Small intestine (tissue), 16 donors: ENCODE data around the gene PEDS1. TPM values are rescaled to one million over a fixed set of nuclear protein-coding genes. Genes with fewer than 3 reads are reported as not detected.
"Not testable (repeated sequence)": the region's sequence is repeated elsewhere in the genome, so short reads cannot be mapped to it uniquely, and the experiment has no call there.

Experiments used
- DNase-seq, 2 donors: peaks; one replicate each; pipeline versions ENCODE4 v3.0.0 to v3.0.0-alpha.2; 2013
- FAIRE-seq: peaks from 2 replicates; lab custom pipeline; 2012; peaks lifted over from hg19 to GRCh38; lab: Jason Lieb, UNC
- H3K27ac ChIP-seq, 3 donors: one replicate each; pipeline ENCODE4 v1.5.1; 2013; ENCODE audit warnings: low read length in 2 of 3, mild to moderate bottlenecking in 2 of 3, control low read depth in 1 of 3, inconsistent platforms in 1 of 3, low read depth in 1 of 3, moderate library complexity in 1 of 3
- H3K27me3 ChIP-seq, 3 donors: one replicate each; pipeline ENCODE4 v1.6.1; 2013; ENCODE audit warnings: low read length in 3 of 3, inconsistent platforms in 1 of 3; ENCODE audit not compliant: control insufficient read depth in 3 of 3, insufficient read depth in 3 of 3
- H3K36me3 ChIP-seq, 3 donors: one replicate each; pipeline ENCODE4 v1.6.1; 2013; ENCODE audit warnings: low read length in 3 of 3, inconsistent platforms in 1 of 3, low read depth in 1 of 3, mild to moderate bottlenecking in 1 of 3, moderate library complexity in 1 of 3; ENCODE audit not compliant: control insufficient read depth in 3 of 3, insufficient read depth in 2 of 3
- H3K4me1 ChIP-seq, 3 donors: one replicate each; pipeline ENCODE4 v1.6.1; 2013; ENCODE audit warnings: low read length in 2 of 3, inconsistent platforms in 1 of 3, low read depth in 1 of 3, mild to moderate bottlenecking in 1 of 3, moderate library complexity in 1 of 3; ENCODE audit not compliant: control insufficient read depth in 3 of 3, insufficient read depth in 2 of 3
- H3K4me3 ChIP-seq, 3 donors: one replicate each; pipeline ENCODE4 v1.5.1; 2013; ENCODE audit warnings: low read length in 3 of 3, control low read depth in 1 of 3, inconsistent platforms in 1 of 3, low read depth in 1 of 3, mild to moderate bottlenecking in 1 of 3, moderate library complexity in 1 of 3
- H3K9me3 ChIP-seq, 2 donors: one replicate each; pipeline ENCODE4 v1.6.1; 2013; ENCODE audit warnings: low read depth in 1 of 2, low read length in 1 of 2; ENCODE audit not compliant: control insufficient read depth in 2 of 2, insufficient read depth in 1 of 2
- WGBS, 3 donors: extraction: QIAGEN DNeasy Blood & Tissue Kit; methylation state at CpG; one replicate each; pipeline ENCODE4 v1.1.7; 2013; 5-methylcytosine and 5-hydroxymethylcytosine counted together
- long read RNA-seq, 10 donors: transcript quantifications; one replicate each; lab custom pipeline, GENCODE V29; 2026
- polyA plus RNA-seq, 4 donors: library from polyadenylated mRNA; stranded (reverse) in 3 of 4; unstranded in 1 of 4; fragments of 200-250 nt in 3 of 4; fragments of 120-200 nt in 1 of 4; gene quantifications; one replicate each; pipeline versions ENCODE4 v1.2.1 to v1.2.3, GENCODE V29; 2013
- donor health status: healthy with polysubstance abuse.
- donor health status: control.
- donor health status: control.
- donor health status: Bipolar disorder and iron deficiency.
- donor health status: healthy.

PEDS1 gene
- polyA plus RNA-seq: 10 to 100 TPM; 16.8 to 33.5 (median 19.4) TPM
- long read RNA-seq, donor 1, full-length matches to known transcripts: 11 of 11 reads
- long read RNA-seq, donor 1, partial matches to known transcripts: 0 of 11 reads
- long read RNA-seq, donor 1, other reads (novel, unspliced or antisense): 0 of 11 reads
- long read RNA-seq, donor 2, full-length matches to known transcripts: 2 of 2 reads
- long read RNA-seq, donor 2, partial matches to known transcripts: 0 of 2 reads
- long read RNA-seq, donor 2, other reads (novel, unspliced or antisense): 0 of 2 reads
- long read RNA-seq, donor 3, partial matches to known transcripts: 0 of 1 reads
- long read RNA-seq, donor 3, other reads (novel, unspliced or antisense): 0 of 1 reads
- long read RNA-seq, donor 4: 0 reads
- long read RNA-seq, donor 5, full-length matches to known transcripts: 1 of 1 reads
- long read RNA-seq, donor 5, partial matches to known transcripts: 0 of 1 reads
- long read RNA-seq, donor 5, other reads (novel, unspliced or antisense): 0 of 1 reads
- long read RNA-seq, donor 6, full-length matches to known transcripts: 5 of 5 reads
- long read RNA-seq, donor 6, partial matches to known transcripts: 0 of 5 reads
- long read RNA-seq, donor 6, other reads (novel, unspliced or antisense): 0 of 5 reads
- long read RNA-seq, donor 7, full-length matches to known transcripts: 18 of 18 reads
- long read RNA-seq, donor 7, partial matches to known transcripts: 0 of 18 reads
- long read RNA-seq, donor 7, other reads (novel, unspliced or antisense): 0 of 18 reads
- long read RNA-seq, donor 8: 0 reads
- long read RNA-seq, donor 9: 0 reads
- long read RNA-seq, donor 10, full-length matches to known transcripts: 12 of 12 reads
- long read RNA-seq, donor 10, partial matches to known transcripts: 0 of 12 reads
- long read RNA-seq, donor 10, other reads (novel, unspliced or antisense): 0 of 12 reads

DNA sequence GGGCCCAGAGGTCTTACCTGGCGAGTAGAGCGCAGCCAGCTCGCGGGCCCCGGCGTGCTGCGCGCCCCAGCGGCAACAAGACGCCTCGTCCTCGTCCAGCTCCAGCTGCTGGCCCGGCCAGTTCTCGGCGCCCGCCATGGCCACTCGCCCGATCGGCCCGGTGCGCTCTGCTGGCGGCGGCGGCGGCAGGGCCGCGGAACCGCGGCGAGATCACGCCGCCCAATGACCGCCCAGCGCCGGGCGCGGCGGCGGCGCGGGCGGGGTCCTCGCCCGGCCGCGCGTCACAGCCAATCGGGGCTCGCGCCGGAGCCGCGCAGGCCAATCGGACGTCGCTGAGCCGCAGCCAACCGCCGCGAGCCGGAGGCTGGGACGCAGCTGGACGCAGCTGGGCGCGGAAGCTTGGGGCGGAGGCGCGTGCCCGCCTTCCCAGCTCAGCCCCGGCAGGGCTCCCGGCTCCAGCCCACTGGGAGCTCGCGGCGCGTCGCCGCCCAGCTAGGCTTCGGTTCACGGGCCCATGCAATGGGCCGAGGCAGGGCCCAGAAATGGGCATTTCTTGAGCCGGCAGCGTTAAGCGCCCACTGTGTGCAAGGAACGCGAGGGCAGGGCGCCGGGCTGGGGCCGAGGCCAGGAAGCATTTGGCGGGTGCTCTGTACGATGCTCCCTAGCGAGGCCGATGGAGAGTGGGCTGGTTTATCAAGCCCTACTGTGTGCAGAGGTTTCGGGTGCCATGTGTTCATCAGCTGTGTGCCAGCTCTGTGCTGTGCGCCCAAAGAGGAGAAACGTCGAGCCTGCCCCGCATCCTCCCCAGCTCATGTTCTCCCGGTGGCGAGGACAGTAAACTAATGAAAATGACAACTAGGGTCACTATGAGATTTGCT, at the start of gene PEDS1:
PEDS1 (minus strand) TSS at position 224 of the 878 bp plus-strand sequence; CDS start at position 138, 86 bp downstream.
- H3K27ac ChIP-seq: peak within 1 kb of the TSS; percentile 71 to 94 (median 88)
- H3K4me1 ChIP-seq: peaks cover 0 to 28% (median 7%) of the 10 kb centered on the region in 3 donors
- no peaks in the 10 kb centered on the region for H3K27me3 ChIP-seq
- no peak for FAIRE-seq
- peak within 1 kb of the TSS; percentile 90 to 100 (median 94) for H3K4me3 ChIP-seq
- peak; percentile 92 to 97 for DNase-seq
- 2 to 4% (median 3%) methylated on average over 53 to 99 of the region's 99 CpGs for WGBS, 3 donors
- H3K36me3 ChIP-seq: peaks cover 0 to 26% (median 0%) of the 10 kb centered on the region in 3 donors
- no peaks in the 10 kb centered on the region for H3K9me3 ChIP-seq

DNA sequence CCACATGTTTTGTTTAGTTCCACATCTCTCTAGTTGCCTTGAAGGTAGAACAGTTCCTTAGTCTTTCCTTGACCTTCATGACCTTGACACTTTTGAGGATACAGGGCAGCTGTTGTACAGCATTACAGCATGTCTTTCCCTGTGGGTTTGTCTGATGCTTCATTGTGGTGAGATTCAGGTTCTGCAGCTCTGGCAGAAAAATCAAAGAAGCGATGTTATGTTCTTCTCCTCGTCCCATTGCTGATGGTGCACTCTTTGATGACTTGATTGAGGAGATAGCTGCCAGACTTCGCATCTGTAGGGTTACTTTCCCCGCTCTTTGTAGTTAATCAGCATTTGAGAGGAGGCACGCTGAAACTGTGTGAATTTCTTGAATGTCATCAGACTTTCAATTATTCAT, 49.2 kb upstream of the PEDS1 start:
- FAIRE-seq: no peak
- 83 to 88% (median 85%) methylated on average over 5 of the region's 5 CpGs for WGBS, 3 donors

DNA sequence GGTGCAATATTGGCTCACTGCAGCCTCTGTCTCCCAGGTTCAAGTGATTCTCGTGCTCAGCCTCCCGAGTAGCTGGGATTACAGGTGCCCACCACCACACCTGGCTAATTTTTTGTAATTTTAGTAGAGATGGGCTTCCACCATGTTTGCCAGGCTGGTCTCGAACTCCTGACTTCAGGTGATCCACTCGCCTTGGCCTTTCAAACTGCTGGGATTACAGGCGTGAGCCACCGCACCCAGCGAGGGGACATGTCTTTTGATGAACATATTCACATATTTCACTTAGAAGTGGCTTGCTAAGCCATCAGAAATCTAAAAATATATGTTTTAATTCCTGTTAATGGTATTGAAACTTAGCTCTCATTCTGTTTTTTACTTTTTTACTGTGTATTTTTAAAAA, 48.2 kb upstream of the PEDS1 start:
- 93 to 96% (median 95%) methylated on average over 7 of the region's 7 CpGs for WGBS, 3 donors
- DNase-seq, H3K27me3 ChIP-seq, FAIRE-seq, H3K27ac ChIP-seq, H3K4me3 ChIP-seq, H3K36me3 ChIP-seq, H3K4me1 ChIP-seq: not testable (repeated sequence)
- peaks cover 0 to 17% of the 10 kb centered on the region in 2 donors for H3K9me3 ChIP-seq

More for the DNA sequence above, 49.2 kb upstream of the PEDS1 start:
- Histone ChIP-seq H3K4me3 (no peak overlapping the region), H3K9me3 (peaks cover 0 to 17% of the 10 kb centered on the region in 2 donors), H3K36me3 (no peaks in the 10 kb centered on the region), H3K27me3 (no peaks in the 10 kb centered on the region), H3K4me1 (no peaks in the 10 kb centered on the region), H3K27ac (no peak overlapping the region)
- no peak for DNase-seq

DNA sequence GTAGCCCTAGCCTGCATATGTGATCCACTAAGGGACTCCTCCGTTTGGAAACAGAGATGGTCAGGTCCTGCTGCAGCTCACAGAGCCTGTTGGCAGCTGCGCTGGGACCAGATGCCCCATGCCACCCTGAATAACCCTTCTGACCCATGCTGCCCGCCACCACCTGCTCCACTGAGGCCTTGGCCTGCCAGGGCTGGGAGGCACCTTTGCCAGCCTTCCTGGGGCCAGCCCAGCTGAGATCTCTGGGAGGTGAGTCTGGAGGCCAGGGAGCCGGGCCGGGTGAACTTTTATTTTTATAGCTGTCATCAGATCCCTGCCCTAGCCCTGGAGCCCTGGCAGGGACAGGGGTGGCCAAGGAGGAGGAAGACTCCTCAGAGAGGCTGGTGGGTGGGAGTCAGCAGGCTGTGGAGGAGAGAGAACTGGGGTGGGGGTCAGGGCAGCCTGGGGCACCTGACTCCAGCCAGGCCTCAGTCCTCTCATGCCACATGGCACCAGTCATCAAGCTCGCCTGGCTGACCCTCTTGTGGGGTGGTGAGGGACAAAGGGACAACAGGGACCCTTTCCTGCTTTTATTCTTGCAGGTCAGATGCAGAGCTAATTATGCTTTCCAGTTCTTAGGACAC, 47.1 kb upstream of the PEDS1 start:
- DNase-seq (no peak), FAIRE-seq (no peak)
- Histone ChIP-seq H3K27ac (no peak overlapping the region), H3K4me1 (no peaks in the 10 kb centered on the region), H3K9me3 (peaks cover 0 to 17% of the 10 kb centered on the region in 2 donors), H3K27me3 (no peaks in the 10 kb centered on the region), H3K36me3 (peaks cover 0 to 11% (median 0%) of the 10 kb centered on the region in 3 donors), H3K4me3 (no peak overlapping the region)
- 62 to 81% (median 67%) methylated on average over 6 of the region's 6 CpGs for WGBS, 3 donors

DNA sequence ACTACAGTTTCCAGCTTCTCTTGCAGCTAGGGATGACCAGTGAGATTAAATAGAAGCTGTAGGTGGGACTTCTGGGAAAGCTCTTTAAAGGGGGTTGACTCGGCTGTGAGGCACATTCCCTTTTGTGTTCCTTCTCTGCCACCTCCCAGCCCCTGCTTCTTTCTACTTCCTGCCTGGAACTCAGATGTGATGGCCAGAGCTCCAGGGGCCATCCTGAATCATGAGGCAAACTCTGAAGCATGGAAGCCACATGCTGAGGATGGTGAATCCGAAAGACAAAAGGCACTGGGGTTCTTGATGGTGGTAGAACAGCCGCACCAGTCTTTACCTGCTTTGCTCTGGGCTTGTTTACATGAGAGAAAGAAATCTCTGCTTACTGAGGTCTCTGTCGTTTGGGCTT, 46.2 kb upstream of the PEDS1 start:
- FAIRE-seq (no peak), DNase-seq (no peak)
- Histone ChIP-seq H3K27ac (no peak overlapping the region), H3K27me3 (no peaks in the 10 kb centered on the region), H3K4me3 (no peak overlapping the region), H3K36me3 (peaks cover 0 to 18% (median 0%) of the 10 kb centered on the region in 3 donors), H3K4me1 (peaks cover 0 to 2% (median 0%) of the 10 kb centered on the region in 3 donors), H3K9me3 (peaks cover 0 to 17% of the 10 kb centered on the region in 2 donors)
- WGBS, 3 donors: 87 to 90% (median 89%) methylated on average over 4 of the region's 4 CpGs

DNA sequence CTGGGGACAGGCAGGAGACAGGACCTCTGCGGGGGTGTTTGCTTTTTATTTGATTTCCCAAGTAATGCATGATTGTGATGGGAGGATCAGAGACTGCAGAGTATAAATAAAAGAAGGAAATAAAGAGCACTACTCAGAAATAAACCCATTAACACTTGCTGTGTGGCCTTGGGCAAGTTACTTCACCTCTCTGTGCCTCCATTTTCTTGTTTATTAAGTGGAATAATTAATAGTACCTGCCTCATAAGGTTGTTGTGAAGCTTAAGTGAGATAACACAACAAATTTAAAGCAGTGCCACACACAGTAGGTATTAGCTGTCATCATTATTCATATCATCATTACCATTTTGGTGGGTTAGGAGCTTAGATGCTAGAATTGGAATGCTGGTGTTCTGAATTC, 45.2 kb upstream of the PEDS1 start:
- peaks cover 0 to 28% (median 0%) of the 10 kb centered on the region in 3 donors for H3K36me3 ChIP-seq
- WGBS, 3 donors: 94 to 100% (median 100%) methylated on average over 1 of the region's 1 CpG
- no peak for FAIRE-seq

DNA sequence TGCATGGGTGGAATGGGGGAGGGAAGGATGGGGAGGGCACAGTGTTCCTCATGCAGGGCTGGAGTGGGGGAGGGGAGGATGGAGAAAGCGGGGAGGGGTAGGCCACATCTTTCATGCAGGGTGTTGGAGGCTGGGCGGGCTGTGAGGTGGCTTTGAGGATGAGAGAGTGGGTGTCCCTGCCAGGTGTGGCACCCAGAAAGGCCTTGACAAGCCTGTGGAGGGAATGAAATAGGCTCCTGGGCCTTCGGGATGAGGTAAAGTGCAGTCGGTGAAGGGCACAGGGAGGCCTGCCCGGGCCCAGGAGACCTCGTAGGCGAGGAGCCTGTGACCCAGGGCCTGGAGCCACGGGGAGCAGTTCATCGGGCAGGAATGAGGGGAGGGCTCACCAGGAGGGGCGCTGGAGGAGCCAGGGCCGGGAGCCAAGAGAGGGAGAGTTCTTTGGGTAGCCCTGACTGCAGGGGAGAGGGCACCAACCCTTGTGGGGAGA, 44.7 kb upstream of the PEDS1 start:
- peaks cover 0 to 17% (median 2%) of the 10 kb centered on the region in 3 donors for H3K4me1 ChIP-seq
- H3K9me3 ChIP-seq: peaks cover 0 to 12% of the 10 kb centered on the region in 2 donors
- FAIRE-seq: no peak
- no peaks in the 10 kb centered on the region for H3K27me3 ChIP-seq
- no peak overlapping the region for H3K4me3 ChIP-seq
- peaks cover 0 to 33% (median 0%) of the 10 kb centered on the region in 3 donors for H3K36me3 ChIP-seq
- no peak for DNase-seq
- 55 to 67% (median 60%) methylated on average over 11 of the region's 11 CpGs for WGBS, 3 donors
- H3K27ac ChIP-seq: no peak overlapping the region

More for the DNA sequence above, 45.2 kb upstream of the PEDS1 start:
- Histone ChIP-seq H3K9me3 (peaks cover 0 to 15% of the 10 kb centered on the region in 2 donors), H3K27me3 (no peaks in the 10 kb centered on the region), H3K4me1 (peaks cover 0 to 12% (median 0%) of the 10 kb centered on the region in 3 donors), H3K4me3 (no peak overlapping the region), H3K27ac (no peak overlapping the region)
- no peak for DNase-seq
